Measurements from ENCODE around the gene SCGN.
A peak's percentile ranks its signal among the peaks of the same experiment; 100 is the strongest.

SCGN gene

DNA sequence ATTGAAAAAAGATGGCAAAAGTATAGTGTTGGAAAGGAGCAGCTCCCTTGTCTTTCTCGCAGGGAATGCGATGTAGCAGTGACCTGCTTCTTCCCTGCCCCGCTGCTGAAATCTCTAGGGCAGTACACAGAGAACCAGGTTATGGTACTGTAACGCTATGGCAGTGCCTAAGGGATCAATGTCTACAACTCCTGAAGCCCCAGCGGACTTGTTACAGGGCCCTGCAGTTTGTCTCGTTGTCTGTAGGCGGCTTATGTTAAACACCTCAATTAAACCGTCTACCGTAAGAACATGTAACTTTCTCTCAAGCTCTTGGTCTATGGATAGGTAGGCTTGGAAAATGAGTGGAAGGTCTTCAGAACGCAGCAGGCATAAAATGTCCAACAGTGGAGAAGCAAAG is 57.7 kb downstream of the SCGN start (continued):
- TF ChIP-seq ZNF704 (tag by site-specific recombination; IDR thresholded peaks at IDR 0.05) (no peak), ZNF280D (tag by site-specific recombination; IDR thresholded peaks at IDR 0.05) (no peak), ZNF510 (tag by site-specific recombination; IDR thresholded peaks at IDR 0.05; ENCODE audit: insufficient replicate concordance) (no peak)

- no peak overlapping the region for H3K4me3 ChIP-seq (ENCODE audit: low read depth, low read length)
- H3K36me3 ChIP-seq (ENCODE audit: control insufficient read depth in 2 of 2, insufficient read depth in 1 of 2, low read length in 2 of 2): no peaks in the 10 kb centered on the region
- H3K27ac ChIP-seq (ENCODE audit: extremely low read depth, low read depth, low read length): no peak overlapping the region
- no peaks in the 10 kb centered on the region for H3K4me1 ChIP-seq (ENCODE audit: control insufficient read depth, insufficient read depth, low read length)
- H3K9me3 ChIP-seq (ENCODE audit: control insufficient read depth, insufficient read depth, low read depth, low read length): no peaks in the 10 kb centered on the region
- TF ChIP-seq ZNF433 (tag by site-specific recombination; IDR thresholded peaks at IDR 0.05; ENCODE audit: low read depth): no peak
- no peak for TF ChIP-seq ZNF354C (tag by site-specific recombination; IDR thresholded peaks at IDR 0.05; ENCODE audit: borderline replicate concordance, low read depth)
- 0 out of 2 replicates have a peak, but pooled peaks have one; percentile 20 for TF ChIP-seq KLF9 (tag by site-specific recombination; IDR thresholded peaks at IDR 0.05; ENCODE audit: low read depth)
- ChIA-PET CTCF (interaction anchor here (1.8 to 4.2 kb wide), 2 partner anchors 8 to 10 kb away, joined by 12 to 24 read pairs; no protein-coding TSS in a partner anchor), POLR2A (no interaction called here)
Measured at GRCh38 chr6:25710287-25710686, 58.3 kb downstream of the SCGN start.

GRCh38 chr6:25713824-25714223 is 61.8 kb downstream of the SCGN start:
- Histone ChIP-seq H3K36me3 (ENCODE audit: control insufficient read depth in 2 of 2, insufficient read depth in 1 of 2, low read length in 2 of 2) (no peaks in the 10 kb centered on the region), H3K4me1 (ENCODE audit: control insufficient read depth, insufficient read depth, low read length) (no peaks in the 10 kb centered on the region), H3K4me3 (ENCODE audit: low read depth, low read length) (no peak overlapping the region), H3K27ac (ENCODE audit: extremely low read depth, low read depth, low read length) (no peak overlapping the region), H3K9me3 (ENCODE audit: control insufficient read depth, insufficient read depth, low read depth, low read length) (no peaks in the 10 kb centered on the region)
- ChIA-PET POLR2A (interaction anchor here (0.6 kb wide), 1 partner anchor 13 kb away, joined by 4 read pairs; no protein-coding TSS in a partner anchor), CTCF (interaction anchor here (1.0 kb wide), 1 partner anchor 490 kb away, joined by 3 read pairs; no protein-coding TSS in a partner anchor)
- TF ChIP-seq FEZF1 (tag by site-specific recombination; IDR thresholded peaks at IDR 0.05) (0 out of 2 replicates have a peak, but pooled peaks have one; percentile 11), SP7 (tag by site-specific recombination; IDR thresholded peaks at IDR 0.05) (peak; percentile 88), ZNF2 (tag by site-specific recombination; IDR thresholded peaks at IDR 0.05) (no peak), YY1 (tag by site-specific recombination; IDR thresholded peaks at IDR 0.05) (no peak), ZBTB21 (tag by site-specific recombination; IDR thresholded peaks at IDR 0.05) (no peak)

- Histone ChIP-seq H3K36me3 (ENCODE audit: control insufficient read depth in 2 of 2, insufficient read depth in 1 of 2, low read length in 2 of 2) (no peaks in the 10 kb centered on the region), H3K9me3 (ENCODE audit: control insufficient read depth, insufficient read depth, low read depth, low read length) (no peaks in the 10 kb centered on the region), H3K4me3 (ENCODE audit: low read depth, low read length) (no peak overlapping the region), H3K4me1 (ENCODE audit: control insufficient read depth, insufficient read depth, low read length) (no peaks in the 10 kb centered on the region), H3K27ac (ENCODE audit: extremely low read depth, low read depth, low read length) (no peak overlapping the region)
- CTCF ChIA-PET: interaction anchor here (0.8 to 1.8 kb wide), 4 partner anchors 74 to 491 kb away, joined by 3 to 7 read pairs (median 4); no protein-coding TSS in a partner anchor
- POLR2A ChIA-PET: interaction anchor here (1.1 kb wide), 1 partner anchor 17 kb away, joined by 3 read pairs; no protein-coding TSS in a partner anchor
- TF ChIP-seq GLI2 (tag by site-specific recombination; IDR thresholded peaks at IDR 0.05; ENCODE audit: borderline replicate concordance, low read depth) (no peak), ZNF140 (tag by site-specific recombination; IDR thresholded peaks at IDR 0.05) (no peak), ZNF768 (tag by site-specific recombination; IDR thresholded peaks at IDR 0.05) (no peak), ZFP41 (tag by site-specific recombination; IDR thresholded peaks at IDR 0.05; ENCODE audit: borderline replicate concordance) (no peak), ZNF335 (tag by site-specific recombination; conservative IDR thresholded peaks at IDR 0.05) (no peak), ZNF585B (tag by site-specific recombination; IDR thresholded peaks at IDR 0.05) (no peak), ZNF660 (tag by site-specific recombination; IDR thresholded peaks at IDR 0.05) (no peak)
- TF ChIP-seq, protein P1, sequence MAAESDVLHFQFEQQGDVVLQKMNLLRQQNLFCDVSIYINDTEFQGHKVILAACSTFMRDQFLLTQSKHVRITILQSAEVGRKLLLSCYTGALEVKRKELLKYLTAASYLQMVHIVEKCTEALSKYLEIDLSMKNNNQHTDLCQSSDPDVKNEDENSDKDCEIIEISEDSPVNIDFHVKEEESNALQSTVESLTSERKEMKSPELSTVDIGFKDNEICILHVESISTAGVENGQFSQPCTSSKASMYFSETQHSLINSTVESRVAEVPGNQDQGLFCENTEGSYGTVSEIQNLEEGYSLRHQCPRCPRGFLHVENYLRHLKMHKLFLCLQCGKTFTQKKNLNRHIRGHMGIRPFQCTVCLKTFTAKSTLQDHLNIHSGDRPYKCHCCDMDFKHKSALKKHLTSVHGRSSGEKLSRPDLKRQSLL (tag by site-specific recombination; IDR thresholded peaks at IDR 0.05): no peak
Measured at GRCh38 chr6:25714765-25715164, 62.8 kb downstream of the SCGN start.
